NCI-H69 (cell line): Measurements from ENCODE around the gene DCP1A.
"Not testable (repeated sequence)": the region's sequence is repeated elsewhere in the genome, so short reads cannot be mapped to it uniquely, and the experiment has no call there.

Experiments used
- DNase-seq: peaks from one replicate; lab custom pipeline; 2025; lab: John Stamatoyannopoulos, UW

DCP1A gene

DNA sequence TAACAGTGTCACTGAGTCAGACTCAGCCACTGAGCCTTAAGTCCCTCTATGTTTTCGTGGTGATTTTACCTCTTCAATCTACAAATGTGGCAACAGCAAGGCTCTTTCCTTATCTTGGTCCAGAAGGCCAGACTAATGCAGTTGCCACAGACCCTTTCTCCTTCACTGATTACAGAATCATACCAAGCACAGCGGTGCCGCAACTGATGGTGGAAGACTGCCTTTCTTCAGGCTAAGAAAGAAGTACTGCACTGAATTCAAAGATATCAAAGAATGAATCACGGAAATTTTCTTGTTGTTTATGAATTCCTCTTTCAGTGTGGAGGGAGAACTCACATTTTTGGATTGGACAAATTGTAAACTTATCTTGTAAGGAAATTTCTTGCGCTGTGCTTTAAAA is 18.6 kb downstream of the DCP1A start:
- DNase-seq: no peak

DNA sequence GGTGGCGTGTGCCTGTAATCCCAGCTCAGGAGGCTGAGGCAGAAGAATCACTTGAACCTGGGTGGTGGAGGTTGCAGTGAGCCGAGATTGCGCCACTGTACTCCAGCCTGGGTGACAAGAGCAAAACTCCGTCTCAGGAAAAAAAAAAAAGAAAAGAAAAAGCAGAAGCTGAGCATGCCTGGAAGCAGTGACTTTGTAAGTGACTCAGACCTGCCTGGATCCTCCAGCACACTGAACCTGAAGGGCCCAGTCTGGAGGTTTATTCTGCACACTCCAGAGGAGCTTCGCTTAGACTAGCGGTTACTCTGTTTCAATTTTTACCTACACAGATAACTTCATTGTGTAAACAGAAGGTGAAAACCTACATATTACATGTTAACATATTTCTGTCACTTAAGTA is 19.4 kb downstream of the DCP1A start:
- DNase-seq: not testable (repeated sequence)

DNA sequence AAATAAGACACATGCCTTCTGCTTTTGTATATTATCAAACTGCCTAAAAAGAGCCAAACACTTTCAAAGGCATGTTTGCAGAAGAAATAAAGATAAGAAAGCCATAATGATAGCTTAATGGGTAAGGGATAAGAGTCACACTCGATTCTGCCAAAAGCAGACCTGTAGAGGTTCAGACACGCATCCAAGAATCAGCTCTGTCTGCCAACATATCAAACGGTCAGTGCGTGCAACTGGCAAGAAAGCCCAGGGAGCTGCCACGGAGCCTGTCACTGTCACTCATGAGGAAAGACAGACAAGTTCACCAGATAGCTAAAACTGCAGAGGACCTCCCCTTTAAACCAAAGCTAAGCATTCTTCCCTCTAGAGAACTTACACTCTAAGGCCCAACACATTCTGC is 23.2 kb downstream of the DCP1A start:
- DNase-seq: no peak

DNA sequence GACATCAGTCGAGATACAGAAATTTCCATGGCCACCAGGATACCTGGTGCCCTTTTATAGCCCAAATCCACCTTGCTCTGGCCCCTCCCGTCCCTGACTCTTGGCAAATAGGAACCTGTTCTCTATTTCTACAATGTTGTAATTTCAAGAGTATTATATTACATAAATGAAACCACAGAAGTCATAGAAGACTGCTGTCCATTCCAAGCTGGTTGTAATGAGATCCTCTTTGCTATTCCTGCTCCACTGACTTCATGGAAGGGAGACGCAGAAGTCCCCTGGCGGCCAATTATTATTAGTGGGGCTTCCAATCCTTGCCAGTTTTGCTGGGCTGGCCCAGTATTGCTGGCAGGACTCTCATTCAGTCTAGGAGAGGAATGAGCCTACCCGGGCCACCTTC is 26.6 kb downstream of the DCP1A start:
- DNase-seq: no peak

DNA sequence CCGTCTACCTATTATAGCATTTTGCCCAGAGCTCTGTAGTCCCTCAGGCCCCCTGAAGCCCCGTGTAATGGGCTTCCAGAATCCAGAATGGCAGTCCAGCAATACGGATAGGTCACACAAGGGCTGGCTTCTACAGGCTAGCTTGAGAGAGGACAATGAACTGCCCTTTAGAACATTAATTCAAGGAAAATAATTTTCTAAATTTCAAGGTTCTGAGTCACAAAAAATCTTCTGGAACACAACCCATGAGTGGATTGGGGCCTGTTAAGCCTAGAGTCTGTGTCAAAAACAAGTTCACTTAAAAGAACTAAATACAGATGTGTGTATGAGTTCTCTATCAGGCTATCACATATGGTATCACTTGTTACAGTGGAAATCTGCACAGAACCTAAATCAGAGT is 28.8 kb downstream of the DCP1A start:
- no peak for DNase-seq

DNA sequence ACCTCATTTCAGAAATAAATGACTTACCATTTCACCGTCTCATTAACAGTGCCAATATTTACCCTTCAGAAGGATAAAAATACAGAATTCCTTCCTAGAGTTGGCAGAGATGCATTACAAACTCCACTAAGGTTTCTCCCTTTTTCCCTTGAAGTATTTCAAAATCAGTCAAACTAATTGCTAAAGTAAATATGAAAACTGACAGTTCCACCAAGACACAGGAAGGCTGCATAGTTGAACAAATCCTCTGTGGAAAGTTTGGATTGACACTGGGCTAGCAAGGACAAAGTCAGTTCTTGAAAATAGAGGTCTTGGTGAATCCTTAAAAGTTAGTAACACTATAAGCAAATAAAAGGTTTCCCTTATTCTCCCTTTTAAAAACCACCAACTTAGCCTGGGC is 34.5 kb downstream of the DCP1A start:
- no peak for DNase-seq

DNA sequence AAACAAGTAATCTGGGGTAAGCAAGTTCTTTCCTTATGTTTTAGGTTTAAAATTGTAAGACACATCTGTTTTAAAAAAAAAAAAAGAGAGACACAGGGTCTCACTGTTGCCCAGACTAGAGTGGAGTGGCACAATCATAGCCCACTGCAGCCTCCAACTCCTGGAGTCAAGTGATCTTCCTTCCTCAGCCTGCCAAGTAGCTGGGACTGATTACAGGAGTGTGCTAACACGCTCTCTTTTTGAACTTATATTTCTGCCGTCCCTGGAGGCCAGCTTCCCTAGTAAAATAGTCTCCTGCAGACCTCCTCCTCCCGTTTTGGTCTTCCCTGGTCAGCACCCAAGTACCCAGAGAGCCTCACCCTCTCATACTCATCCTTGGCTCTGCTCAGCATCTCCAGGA is 35.5 kb downstream of the DCP1A start:
- no peak for DNase-seq

DNA sequence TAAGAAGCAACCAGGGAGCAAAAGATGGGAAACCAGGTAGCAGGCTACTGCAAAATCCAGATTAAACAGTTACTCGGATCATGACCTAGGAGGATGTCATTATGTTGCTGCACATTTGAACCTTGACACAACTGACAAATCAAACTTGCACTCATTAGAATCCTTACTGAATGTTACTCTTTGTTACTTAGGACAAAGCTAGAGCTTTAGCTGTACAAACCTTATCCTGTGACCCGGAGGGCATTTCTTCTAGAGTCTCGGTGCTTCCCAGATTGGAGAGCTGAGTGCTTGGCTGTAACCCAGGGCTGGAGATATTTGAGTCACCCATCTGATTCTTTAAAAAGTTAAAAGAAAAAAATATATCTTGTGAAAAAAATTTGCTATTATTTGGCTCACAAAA is 43.4 kb downstream of the DCP1A start:
- no peak for DNase-seq

DNA sequence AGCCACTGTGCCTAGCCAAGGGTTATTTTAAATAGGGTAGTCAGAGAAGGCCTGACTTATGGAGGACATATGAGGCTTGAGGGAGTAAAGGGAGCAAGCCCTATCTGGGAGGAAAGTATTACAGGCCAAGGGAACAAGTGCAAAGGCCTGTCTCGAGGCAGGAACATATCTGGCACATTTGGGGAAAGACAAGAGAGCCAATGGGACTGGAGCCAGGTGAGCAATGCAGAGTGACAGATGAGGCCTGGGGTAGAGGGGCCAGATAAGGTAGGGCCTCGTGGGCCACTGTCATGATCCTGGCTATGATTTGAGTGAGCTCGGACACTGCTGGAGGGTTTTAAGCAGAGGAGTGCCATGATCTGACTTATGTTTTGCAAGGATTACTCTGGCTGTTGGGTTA is 43.8 kb downstream of the DCP1A start:
- DNase-seq: no peak

DNA sequence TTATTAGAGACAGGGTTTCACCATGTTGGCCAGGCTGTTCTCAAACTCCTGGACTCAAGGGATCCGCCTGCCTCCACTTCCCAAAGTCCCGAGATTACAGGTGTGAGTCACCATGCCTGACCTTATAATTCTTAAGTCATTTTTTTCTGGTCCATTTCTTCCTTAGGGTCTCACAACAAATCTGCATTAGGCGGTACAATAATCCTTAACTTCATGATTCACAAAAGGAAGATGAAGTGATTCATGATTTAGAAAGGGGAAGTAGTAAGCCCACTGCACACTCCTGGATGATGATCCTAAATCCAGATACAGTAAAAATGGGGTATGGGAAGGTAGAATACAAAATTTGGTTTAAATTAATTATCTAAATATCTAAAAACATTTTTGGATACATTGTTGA is 46.5 kb downstream of the DCP1A start:
- DNase-seq: no peak

DNA sequence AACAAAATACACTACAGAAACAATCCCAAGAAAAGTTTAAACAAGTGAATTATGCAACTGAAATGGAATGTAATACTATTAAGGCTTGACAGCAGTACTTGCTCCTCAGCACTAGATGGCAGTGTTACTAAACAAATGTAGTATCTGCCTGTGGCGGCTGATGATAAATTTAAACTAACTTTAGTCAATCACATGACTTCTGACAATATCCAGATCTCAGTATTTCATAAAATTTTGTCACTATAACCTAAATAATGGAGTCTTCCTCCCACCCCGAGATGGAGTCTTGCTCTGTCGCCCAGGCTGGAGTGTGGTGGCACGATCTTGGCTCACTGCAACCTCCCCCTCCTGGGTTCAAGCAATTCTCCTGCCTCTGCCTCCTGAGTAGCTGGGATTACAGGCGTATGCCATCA is 47.7 kb downstream of the DCP1A start:
- peak; percentile 36 for DNase-seq

DNA sequence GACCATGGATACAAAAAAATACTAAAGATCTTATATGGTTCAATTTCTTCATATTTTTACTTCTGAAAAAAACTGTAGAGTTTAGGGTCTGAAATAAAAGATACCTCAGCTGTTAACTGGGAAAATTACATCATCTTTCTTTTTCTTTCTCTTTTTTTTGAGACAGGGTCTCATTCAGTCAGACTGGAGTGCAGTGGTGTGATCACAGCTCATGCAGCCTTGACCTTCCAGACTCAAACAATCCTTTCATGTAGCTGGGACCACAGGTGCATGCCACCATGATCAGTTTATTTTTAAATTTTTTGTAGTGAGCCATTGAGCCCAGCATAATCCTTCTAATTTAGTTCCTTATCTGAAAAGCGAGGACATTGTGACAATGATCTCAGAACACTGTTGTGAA is 51.9 kb downstream of the DCP1A start:
- no peak for DNase-seq

DNA sequence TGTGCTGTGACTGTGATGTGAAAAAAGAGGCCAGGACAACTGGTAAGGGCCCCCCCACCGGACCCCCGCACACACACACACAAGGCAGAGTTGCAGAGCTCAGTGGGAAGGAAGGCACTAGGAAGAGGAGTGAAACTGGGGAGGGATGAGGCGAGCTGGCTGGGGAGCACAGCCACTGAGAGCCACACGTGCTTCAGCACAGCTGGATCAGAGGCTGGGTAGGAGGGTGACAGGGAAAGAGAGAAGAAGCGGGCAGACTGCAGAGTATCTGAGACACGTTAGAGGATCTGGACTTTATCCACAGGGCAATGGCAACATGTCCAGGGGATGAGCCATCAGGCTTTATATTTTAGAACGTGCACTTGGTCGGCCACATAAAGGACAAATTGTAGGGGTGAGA is 53.5 kb downstream of the DCP1A start:
- no peak for DNase-seq

DNA sequence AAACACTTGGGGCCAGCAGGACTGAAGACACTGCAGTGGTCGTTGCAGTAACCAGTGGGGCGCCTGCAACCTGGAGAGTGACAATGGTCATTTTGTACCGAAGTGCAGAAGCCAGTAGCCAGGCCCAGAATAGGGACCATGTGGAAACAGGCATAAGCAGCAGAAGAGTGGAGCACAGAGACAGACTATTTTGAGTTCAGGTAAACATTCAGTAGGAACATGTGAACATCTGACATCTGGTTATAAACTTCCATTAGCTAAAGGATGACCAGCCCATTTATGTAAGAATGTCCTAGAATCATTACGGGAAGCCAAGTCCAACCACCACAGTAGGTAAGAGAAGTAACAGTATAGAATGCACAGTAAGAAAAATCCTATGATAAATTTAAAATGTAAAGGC is 59.1 kb downstream of the DCP1A start:
- no peak for DNase-seq

DNA sequence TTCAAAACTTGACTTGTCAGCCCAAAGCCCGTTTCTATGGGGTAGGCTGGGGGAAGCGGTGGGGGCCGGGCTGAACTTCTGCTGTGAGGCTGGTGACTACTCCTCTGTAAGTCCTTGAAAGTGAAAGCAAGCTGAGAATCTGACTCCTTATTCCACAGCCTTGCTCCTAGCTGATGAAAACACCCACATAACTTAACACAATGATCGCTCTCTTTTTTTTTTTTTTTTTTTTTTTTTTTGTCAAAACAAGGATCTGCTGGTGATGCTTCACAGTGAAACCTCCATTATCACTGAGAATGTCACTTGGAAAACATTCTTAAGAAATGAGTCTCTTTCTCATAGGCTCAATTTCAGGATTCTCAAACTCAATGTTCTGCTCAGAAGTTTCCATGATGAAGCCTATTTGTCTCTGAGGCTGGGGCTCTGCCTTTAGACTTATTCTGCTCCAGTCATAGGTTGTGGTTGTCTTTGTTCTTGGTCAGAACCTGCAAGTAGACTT is 60.2 kb downstream of the DCP1A start:
- DNase-seq: no peak

DNA sequence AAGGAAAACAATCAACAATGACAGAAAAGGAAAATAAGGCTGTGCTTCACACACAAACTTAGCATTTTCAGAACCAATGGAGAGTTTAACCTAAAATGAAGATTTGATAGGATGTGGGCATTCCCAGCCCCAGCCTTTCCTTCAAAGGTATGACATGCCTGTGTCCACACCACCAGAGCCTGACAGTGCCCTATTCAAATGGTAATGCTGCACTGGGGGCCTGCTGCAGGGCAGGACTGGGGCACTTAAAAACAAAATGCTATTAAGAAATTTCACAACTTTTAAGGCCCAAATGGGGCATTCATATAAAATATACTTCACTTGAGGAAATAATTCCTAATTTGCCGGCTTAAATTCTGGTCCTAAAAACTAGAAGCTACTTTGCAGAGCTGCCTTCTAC is 60.6 kb downstream of the DCP1A start:
- DNase-seq: no peak

DNA sequence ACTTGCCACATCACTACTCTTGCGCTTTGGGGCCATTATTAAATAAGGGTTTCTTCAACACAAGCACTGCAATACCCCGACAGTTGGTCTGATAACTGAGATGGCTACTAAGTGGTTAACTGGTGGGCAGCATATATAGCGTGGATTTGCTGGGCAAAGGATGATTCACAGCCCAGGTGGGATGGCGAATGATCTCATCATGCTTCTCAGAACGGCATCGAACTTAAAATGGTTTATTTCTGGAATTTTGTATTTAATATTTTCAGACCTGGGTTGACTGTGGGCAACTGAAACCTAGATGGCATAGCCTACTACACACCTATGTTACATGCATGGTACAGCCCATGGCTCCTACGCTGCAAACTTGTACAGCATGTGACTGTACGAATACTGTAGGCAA is 64.8 kb downstream of the DCP1A start:
- DNase-seq: no peak

DNA sequence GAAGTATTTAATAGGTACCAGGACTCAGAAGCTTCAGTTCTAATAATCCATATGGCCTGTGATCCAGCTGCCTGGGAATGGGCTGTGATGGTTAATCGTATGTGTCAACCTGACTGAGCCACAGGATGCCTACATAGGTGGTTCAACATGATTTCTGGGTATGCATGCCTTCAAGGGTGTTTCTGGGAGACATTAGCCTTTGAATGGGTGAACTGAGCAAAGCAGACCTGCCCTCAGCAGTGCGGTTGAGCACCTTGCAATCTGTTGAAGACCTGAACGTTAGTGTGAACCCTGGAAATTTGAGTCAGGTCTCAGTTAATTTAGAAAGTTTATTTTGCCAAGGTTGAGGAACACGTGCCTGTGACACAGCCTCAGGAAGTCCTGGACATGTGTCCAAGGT is 68.7 kb downstream of the DCP1A start:
- no peak for DNase-seq

DNA sequence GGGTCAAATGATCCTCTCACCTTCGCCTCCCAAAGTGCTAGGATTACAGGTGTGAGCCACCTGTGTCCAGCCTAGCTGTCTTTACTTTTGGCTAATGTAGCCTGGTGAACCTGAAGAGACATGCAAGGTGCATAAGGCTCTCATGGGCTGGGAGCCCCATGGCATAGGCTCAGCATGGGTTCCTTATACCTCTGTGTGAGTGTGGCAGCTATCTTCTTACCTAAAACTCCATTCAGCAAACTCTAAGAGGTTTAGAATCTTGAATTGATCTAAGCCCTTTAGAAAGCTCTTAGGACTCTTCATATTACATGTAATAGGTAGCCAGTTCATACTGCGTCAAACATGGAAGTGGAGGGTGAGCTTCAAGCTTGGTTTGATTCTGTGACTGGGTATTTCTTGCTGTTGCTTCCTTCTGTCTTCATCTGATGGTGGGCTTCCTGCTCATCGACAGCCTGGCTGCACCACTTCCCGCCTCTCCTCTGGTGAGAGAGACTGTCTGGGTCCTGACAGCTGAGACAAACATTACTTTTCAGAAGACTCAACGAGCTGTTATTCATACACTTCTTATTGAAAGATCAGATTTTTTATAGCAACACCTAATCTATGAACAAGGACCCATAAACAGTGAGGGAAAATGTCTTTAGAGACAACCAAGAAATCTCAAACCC is 72.3 kb downstream of the DCP1A start:
- no peak for DNase-seq

DNA sequence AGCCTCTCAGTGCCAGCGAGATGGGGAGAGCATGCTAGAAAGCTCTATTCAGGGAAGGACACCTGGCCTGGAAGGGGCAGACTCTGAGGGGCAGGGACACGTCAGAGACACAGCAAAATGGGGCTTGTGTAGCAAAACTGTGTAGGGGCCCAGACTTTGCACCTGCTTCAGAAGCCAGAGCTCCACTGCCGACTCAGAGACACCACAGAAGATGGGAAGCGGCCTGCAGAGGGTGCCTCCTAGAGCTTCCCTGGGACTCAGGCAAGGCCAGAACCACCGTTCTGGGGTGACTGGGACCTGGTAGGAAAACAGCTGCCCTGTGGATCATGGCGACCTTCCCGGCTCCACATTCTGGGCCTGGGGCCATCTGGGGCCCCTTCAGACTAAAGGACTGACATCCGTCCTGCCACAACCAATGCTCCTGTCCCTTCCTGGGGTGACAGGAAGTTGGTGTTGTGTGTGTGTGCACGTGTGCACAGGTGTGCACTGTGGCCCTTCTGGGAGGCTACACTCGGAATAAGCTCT is 74.1 kb downstream of the DCP1A start:
- no peak for DNase-seq

DNA sequence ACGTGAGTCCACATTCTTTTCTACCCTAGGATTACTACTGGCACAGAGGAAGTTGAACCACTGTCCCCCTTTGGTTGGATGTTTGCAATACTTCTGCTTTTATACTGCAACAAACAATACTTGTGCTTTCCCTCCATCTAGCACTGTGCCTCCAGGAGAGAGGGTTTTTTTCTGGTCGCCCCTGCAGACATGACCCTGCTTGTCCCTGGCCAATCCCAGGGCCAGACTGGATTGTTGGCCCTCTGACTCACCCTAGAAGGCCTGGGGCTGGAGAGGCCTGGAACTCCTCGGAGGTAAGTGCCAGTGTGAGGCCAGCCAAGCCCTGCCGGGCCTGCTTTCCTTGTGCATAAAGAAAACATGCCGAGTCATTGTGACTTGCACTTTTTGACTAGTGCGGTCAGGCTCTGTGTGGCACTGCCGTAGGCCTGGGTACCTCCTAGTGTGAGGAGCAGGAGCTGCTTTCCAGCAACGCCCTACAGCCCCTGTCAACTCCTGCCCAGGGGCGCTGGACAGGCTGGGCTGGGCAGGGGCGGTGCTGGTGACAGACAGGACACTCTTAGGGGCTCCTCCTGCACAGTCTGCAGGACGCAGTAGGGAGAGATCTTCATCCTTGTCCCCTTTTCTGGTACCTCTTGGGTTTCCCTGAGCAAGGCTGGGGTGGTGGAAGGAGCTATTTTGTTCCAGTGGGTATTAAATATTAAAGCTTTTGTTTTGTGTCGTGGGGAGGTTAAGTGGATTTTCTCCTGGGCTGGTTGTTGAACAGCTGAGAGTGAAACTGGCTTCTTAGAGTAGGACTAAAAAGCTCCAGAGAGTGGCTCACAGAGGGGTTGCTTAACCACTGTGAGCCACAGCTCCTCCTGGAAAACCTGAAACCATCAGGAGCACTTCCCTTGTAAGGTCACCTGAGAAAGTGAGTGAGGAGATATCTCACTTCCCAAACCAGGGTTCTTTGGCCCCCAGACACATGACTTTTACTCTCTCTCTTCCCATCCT is 77.2 kb downstream of the DCP1A start:
- DNase-seq: peak; percentile 93

DNA sequence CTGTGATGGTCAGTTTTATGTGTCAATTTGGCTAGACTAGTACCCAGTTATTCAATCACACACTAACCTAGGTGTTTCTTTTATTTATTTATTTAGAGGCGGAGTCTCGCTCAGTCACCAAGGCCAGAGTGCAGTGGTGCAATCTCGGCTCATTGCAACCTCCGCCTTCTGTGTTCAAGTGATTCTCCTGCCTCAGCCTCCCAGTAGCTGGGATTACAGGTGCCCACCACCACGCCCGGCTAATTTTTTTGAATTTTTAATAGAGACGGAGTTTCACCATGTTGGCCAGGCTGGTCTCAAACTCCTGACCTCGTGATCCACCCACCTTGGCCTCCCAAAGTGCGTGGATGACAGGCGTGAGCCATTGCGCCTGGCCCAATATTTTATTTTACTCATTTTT is 78.2 kb downstream of the DCP1A start:
- DNase-seq: not testable (repeated sequence)

DNA sequence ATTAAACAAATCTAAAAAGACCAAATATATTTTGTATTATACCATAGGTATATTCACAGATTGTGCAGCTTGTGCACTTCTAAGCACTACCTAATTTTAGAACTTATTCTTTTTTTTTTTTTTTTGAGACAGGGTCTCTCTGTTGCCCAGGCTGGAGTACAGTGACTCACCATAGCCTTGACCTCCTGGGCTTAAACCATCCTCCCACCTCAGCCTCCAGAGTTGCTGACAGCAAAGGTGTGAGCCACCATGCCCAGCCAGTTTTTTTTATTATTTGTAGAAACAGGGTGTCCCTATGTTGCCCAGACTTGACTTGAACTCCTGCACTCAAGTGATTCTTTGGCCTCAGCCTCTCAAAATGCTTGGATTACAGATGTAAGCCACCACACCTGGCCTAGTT is 79.6 kb downstream of the DCP1A start:
- no peak for DNase-seq
